ENCODE measurements around the gene NDNF. TPM values are rescaled to one million over a fixed set of nuclear protein-coding genes. Genes with fewer than 3 reads are reported as not detected.

Gene NDNF, protein sequence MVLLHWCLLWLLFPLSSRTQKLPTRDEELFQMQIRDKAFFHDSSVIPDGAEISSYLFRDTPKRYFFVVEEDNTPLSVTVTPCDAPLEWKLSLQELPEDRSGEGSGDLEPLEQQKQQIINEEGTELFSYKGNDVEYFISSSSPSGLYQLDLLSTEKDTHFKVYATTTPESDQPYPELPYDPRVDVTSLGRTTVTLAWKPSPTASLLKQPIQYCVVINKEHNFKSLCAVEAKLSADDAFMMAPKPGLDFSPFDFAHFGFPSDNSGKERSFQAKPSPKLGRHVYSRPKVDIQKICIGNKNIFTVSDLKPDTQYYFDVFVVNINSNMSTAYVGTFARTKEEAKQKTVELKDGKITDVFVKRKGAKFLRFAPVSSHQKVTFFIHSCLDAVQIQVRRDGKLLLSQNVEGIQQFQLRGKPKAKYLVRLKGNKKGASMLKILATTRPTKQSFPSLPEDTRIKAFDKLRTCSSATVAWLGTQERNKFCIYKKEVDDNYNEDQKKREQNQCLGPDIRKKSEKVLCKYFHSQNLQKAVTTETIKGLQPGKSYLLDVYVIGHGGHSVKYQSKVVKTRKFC
- total RNA-seq = 0.12 and 0.55 TPM in 2 replicates

DNA sequence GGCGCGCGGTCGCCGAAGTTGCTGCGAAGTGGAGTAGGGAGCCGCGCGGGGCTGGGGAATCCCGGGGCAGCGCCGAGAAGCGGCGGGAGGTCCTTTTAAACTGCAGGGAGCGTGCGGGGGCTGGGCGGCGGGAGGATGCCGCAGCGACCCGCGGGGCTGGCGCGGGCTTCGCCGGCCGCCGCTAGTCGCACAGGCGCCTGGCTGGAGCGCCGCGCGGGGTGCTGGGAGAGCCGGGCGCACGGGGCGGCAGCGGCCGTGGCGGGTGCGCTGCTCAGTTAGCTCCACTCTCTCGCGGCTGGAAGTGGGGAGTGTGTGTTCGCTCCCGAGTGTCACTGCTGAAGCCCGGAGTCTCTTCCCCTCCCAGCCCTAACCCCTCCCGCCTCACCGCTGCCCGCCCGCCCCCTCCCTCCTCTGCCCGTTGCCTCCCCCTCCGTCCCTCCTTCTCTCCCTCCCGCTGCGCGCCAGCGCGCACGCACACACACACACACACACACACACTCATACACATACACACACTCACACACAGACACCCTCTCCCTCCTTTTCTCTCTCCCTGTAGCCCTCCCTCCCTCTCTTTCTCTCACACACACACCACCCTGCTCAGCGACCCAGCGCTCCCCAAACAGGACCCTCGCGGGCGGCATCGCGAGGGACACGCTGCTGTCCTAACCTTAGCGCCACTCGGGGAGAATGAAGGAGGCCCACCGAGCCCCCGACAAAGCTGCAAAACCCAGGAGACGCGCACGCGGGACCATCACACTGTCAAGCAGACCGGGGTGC, at the start of gene NDNF:
Gene NDNF, minus strand, starts transcription at position 312 of the 780 bp plus-strand sequence. CDS start 26,698 bp downstream, outside the sequence.

Other genes with a start within 250 kb of the NDNF start
- gene PRDM5, start 149.8 kb downstream of the NDNF start, total RNA-seq = 23.5 and 25.0 TPM in 2 replicates
- 0.25 and 0.77 TPM in 2 replicates for gene TNIP3, start 91.8 kb upstream of the NDNF start, total RNA-seq

Measured in uterine smooth muscle cell (primary cell).